GM18519 (cell line): ENCODE results near the gene GPR160.

Experiments
- ATAC-seq: cut with Tn5 transposase; IDR thresholded peaks from one replicate; pipeline ENCODE4 v1.9.1; 2021; ENCODE audit warnings: mild to moderate bottlenecking, moderate library complexity; ENCODE audit not compliant: unreplicated experiment, low FRiP score

The GPR160 gene

DNA sequence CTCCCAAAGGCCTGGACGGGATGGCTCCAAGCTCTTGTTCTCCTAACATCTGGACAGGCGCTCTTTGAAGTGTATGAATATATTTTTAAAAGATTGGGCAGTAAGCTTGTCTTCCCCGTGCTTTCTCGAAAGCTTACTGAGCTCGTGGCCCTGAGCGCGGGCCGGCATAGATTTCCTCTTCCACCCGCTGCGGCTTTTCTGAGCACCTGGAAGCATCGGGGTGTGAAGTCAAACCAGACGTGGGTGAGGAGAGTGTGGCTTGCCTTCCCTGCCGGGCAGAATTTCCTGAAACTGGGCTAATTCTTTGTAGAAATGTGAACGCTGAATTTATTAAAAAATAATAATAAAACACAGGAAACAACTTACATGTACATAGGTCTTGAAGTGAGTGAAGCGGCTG lies 25.9 kb downstream of the GPR160 start:
- no peak for ATAC-seq

DNA sequence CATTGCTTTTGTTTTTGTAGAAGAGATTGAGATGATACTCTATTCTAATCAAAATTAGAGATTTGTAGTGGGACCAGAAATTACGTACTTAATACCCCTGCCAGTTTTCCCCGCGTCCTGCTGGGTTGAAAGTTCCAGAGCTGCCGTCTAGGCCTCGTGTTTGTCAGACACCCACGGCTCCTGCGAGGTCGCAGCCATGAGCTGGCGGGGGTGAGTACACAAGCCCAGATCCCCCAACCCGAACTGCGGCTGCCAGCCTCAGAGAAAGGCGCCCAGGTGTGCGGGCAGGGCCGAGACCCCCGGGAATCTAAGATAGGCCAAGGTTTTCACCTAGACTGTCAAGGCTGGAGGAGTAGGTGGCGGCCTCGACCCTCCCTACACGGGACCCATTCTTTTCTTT lies 26.3 kb downstream of the GPR160 start:
- no peak for ATAC-seq

DNA sequence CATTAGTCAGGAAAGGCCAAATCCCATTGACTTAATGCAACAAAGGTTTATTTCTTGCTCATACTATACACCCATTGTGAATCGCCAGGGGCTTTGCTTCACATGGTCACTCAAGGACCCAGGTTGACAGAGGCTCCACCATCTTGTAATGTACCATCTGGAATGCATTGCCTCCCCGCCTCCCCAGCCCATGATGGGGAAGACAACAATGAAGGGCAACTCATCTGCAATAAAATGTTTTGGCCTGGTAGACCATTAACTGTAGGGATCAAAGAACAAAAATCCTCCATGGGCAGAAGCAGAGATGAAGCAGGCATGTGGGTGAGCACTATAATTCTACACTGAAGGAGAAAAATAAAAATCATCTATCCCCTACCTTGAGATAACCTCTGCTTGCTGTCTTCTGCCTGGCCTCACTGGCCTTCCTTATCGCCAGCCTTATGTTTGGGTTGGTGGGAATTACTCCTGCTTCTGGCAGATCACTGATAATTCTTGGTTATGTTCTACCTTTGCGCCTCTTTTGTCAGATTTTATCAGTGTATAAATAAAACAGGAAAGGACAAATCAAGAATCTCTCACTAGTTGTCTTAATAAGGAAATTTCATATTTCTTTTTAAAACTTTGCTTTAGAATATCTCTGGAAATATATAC lies 37.8 kb downstream of the GPR160 start:
- no peak for ATAC-seq

DNA sequence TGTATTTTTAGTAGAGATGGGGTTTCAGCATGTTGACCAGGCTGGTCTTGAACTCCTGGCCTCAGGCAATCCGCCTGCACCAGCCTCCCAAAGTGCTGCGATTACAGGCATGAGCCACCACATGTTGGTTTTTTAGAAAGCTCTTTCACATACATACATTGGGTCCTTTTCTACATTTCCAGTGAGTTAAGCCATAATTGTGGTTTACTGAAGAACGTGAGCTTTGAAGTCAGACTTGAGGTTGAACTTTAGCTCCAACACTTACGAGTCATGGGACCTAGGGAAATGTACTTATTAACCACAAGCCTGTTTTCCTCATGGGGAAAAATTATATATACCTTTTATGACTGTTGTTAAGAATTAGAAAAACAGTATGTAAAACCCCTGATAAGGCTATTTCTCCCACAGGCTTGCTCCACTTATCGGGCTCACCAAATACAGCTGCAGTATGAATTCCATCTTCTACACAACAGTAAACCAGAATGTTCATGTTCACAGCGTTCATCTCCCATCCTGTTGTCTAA lies 39.0 kb downstream of the GPR160 start:
- no peak for ATAC-seq

DNA sequence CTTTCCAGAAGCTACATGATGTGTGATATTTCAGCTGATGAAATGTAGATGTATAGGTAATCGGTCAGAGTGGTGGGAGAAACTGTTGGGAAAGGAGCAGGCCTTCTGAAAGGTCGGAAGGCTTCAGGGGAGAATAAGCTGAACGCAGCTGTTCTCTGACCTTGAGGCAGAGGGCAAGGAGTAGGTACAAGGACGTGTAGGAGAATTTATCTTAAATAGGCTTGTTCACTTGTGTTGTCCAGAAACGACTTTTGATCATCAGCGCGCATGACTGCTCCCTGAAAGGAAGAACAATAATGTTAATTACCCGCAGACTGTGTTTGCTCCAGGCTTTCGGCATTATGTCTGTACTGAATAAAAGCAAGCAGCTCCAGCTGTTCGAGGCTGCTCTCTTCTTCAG lies 39.6 kb downstream of the GPR160 start:
- no peak for ATAC-seq

DNA sequence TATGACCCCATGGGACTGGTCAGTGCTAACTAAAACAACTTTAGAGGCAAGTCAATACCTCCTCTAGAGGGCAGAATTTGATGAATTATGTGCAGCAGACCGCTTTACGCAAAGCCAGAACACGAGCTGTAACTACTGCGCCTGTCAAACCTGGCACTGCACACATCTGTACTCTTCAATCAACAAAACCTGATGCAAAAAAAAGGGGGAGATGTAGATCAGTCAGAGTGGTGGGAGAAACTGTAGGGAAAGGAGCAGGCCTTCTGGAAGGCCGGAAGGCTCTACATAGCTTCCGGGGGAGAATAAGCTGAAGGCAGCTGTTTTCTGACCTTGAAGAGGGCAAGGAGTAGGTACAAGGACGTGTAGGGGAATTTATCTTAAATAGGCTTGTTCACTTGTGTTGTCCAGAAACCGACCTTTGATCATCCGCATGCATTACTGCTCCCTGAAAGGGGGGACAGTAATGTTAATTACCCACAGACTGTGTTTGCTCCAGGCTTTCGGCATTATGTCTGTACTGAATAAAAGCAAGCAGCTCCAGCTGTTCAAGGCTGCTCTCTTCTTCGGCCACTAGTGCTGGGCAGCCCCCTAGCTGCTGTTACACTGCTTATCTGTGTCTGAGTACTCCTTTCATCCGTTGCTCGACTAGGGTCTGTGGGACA lies 41.0 kb downstream of the GPR160 start:
- ATAC-seq: no peak

DNA sequence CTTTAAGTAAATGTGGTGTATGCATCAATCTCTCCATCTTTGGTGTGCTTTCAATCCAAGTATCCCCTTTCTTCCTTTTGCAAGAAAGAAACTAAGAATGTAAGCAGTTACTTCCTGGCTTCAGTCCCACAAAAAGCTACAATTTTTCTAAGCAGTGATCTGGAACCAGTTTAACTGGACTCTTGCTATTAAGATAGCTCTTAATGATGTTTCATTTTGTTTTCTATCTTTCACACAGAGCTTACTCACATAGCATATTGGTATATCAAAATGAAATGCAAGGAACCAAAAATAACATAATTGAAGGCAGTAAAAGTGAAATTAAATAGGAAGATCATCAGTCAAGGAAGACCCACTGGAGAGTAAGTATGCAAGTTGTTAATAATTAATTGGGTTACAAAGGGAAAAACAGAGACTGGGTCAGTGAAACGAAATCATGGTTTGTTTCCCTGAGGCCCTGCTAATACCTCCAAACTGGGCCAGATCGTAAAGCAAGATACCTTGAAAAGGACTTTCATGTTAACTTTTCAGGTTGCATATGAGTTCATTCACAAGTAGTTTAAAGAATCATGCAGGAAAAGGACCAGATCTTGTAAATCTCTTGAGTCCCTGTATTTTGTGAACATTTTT lies 41.9 kb downstream of the GPR160 start:
- ATAC-seq: no peak

DNA sequence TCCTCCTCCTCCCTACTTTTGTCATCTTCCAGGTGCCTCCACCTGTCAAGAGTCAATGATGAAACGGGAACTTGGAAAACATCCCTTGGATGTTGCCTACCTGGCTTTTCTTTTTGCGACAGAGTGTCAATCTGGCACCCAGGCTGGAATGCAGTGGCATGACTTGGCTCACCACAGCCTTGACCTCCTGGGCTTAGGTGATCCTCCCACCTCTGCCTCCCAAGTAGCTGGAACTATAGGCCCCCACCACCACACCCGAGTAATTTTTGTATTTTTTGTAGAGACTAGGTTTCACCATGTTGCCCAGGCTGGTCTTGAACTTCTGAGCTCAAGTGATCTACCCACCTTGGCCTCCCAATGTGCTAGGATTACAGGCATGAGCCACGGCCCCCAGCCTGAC lies 42.8 kb downstream of the GPR160 start:
- ATAC-seq: no peak

DNA sequence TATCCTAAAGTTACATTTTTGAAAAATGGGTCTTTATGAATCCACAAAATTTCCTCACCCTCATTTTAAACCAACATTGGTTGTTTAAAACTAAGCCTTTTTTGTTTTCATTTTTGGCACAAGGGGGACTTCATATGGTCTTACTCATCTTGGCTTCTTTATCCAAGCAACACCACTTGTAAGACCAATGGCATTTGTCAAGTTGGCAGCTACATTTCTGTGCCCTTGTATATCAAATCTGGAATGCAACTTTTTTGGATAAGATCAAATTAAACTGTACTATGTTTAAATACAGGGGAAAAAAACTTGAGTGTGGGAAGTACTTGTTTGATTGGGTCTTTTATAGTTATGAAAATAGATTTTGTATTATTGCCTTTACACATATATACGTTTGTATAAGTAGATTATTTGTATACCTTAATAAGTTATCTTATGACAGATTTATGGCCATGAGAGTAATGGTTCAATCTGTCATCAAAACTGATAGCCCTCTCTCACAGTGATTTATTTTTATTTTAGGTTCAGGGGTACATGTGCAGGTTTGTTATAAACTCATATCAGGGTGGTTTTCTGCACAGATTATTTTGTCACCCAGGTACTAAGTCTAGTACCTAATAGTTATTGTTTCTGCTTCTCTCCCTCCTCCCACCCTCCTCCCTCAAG lies 43.4 kb downstream of the GPR160 start:
- no peak for ATAC-seq

DNA sequence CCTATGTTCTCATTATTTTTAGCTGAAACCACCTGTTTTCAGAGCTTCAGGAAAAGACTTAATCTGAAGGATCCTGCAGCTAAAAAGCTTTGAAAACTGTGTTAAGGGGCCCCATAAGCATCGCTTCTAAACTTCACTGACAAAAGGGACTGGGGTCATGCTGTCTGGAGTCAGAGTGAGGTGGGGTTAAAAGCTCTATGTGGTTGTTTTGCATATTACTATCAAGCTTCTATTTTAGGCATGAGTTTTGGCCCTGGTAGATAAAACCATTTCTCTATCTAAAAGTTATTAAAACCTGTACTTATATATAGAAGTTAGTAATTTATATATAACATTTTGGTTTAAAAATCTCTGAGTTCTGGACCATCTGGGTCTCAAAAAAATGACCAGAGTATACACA lies 45.5 kb downstream of the GPR160 start:
- ATAC-seq: no peak

DNA sequence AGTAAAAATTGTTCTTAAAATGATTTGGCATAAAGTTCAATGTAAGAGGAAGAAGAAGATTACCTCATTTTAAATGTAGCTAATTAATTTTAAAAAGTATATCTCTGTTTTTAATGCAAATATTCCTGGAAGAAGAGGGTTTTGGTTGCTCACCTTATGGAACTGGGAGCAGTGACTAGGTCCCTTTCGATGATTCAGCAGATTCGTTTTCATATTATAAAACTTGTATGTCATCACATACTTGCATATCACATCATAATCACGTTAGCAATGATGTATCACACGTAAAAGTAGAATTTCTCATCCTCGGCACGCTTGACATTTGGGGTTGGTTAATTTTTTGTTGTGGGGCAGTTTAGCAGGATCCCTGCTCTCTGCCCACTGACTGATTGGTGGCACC lies 47.6 kb downstream of the GPR160 start:
- no peak for ATAC-seq

DNA sequence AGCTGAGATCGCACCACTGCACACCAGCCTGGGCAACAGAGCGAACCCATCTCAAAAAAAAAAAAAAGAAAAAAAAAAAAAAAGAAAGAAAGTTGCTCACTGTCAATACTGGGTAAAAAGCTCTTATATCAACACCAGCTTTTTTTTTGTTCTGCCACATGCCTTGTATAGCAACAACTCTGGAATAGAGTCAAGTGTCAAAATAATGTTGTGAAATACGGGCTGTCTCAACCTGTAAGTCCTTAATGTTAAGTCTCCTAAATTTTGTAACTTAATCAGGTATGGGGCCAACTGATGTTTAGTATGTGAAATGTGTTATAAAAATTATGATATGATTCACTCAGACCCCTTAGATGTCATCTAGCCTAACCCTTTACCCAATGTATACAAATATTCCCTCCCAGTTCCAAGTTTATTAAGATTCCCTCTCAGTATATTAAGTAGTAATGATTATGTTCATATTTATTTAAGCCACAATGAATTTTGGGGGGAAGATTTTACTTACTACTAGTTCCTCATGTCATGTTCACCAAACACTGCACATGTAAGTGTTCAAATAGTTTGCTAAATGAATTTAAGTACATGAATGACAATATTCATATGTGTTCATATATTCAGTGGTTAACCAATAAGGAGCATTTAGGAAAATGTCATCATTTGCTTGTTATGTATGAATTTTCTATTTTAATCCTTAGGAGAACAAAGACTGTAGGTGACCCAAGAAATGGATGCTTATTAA lies 52.2 kb downstream of the GPR160 start:
- ATAC-seq: no peak

DNA sequence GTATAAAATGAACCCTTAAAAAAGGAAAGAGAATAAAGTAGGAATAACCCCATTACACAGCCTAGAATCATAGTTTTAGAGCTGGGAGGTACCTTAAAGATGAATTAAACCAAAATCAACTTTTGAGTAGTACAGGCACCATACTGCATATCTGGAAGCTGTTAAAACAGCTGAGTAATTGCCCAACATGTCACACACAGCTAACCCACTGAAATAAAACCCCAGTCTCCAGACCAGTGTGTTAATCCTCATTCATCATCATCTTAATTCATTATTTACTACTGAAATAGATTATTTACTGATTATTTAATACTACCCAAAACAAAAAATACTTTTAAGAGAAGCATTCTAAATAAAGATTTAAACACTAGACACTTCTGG lies 52.8 kb downstream of the GPR160 start:
- no peak for ATAC-seq

DNA sequence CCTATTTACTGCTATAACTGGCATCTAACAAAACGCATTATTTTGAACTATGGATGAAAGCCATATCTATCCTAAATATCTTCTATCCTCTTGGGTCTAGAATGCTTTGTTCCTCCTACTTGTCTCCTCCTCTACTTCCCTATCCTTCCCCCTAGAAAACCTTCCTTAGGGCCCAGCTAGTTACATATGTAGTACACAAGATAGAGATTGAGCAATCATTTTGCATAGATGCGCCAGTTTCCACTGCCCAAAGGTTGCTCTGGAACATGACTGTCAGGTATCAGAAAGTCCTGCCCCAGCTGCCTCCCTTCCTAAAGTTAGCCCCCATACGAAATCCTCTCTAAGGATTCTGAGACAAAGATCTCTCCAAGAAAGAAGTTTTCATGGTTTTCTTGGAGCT lies 55.1 kb downstream of the GPR160 start:
- no peak for ATAC-seq

DNA sequence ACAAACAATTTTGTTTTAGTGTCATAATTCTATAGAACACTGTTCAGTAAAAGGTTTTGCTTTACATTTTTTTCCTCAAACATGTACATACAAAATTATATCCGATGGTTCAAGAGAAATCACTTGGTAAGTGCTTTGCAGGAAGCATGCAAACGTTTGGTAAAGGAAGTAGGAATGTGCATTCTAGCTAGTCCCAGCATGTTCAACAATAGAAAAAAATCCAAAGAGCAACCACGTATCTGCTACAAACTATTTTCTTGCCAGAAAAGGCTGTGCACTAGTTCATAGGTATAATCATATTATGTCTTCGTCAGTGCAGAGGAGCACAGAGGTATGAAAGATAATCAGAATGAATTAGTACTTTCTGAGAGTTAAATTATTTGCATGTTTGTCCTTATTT lies 58.0 kb downstream of the GPR160 start:
- no peak for ATAC-seq

DNA sequence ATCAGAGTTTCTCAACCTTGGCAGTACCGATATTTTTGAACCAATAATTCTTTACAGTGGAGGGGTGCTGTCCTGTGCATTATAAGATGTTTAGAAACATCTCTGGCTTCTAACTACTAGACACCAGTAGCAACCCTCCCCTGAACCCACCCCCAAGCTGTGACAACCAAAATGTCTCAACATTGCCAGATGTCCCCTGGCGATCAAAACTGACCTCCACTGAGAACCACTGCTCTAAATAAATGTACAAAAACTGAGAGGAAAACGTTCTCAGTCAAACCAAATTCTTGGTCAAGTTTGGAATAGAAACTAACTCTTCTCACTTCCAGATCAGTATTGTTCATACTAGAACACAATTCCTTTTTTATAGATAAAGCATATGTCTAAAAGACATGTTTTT lies 58.5 kb downstream of the GPR160 start:
- no peak for ATAC-seq

DNA sequence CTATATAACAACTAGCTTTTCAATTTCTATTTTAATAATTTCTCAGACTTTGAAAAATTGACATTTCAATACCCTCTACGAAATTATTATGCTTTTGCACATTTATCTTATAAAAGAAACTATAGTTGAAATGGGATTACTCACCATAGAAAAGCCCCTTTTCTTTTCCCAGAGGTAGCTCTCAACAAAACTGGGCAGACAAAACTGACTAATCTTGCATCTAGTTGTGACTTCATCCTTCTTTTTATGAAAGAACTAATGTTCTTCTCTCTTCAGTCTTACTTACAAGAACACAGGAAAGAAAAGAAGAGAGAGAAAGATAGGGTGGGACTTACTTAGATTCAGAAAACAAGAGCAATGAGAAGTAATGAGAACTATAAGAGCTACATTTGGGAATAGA lies 61.0 kb downstream of the GPR160 start:
- ATAC-seq: no peak

DNA sequence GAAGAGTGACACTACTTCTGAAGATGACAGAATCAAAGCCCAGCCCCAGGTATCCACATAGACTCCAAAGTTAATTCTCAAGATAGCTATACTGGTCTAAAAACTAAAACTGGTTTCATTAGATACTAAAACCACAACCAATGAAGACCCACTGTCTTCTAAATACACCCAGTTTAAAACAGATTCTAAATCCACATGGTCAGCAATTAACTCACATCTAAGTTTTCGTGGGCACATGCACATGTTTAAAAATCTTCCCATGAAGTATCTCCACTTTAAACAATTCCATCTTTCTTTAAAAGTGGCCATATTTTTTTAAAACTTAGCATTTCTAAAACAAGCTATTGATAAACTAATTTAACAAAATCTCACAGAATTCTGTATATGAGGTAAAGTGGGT lies 63.1 kb downstream of the GPR160 start:
- no peak for ATAC-seq

DNA sequence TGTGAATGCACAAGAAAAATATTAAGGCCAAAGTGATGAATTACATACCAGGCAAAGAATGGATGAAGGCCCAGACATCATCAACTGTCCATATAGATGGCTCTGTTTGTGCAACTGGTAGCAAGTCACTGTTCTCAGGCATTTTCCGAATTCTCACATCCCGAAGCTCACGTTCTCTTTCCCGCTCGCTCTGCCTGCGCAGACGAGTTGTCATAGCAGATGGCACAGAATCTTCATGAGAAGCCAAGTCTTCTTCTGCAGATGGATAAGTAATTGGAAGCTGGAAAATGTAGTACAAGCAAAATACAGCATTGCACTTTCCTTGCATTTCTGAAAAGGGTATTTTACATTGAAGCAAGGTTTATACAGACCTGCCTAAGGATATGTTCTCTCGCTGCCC lies 64.6 kb downstream of the GPR160 start:
- ATAC-seq: no peak

DNA sequence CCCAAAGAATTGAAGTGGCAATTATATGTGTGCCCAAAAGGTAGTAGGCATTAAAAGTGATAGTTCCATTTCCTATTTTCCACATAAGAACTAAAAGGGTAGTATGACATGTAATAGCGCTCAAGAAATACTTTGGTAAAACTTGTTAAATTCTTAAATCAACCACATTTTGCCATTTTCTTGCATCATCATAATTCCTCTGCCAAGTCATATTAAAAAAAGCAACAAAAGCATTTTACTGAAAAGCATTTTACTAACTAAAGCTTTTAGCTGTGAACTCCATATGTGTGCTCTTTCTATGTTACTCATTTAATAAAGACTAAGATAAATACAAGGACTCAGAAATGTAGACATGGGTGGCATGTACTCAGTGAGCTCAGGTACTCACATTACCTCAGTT lies 70.1 kb downstream of the GPR160 start:
- ATAC-seq: no peak

DNA sequence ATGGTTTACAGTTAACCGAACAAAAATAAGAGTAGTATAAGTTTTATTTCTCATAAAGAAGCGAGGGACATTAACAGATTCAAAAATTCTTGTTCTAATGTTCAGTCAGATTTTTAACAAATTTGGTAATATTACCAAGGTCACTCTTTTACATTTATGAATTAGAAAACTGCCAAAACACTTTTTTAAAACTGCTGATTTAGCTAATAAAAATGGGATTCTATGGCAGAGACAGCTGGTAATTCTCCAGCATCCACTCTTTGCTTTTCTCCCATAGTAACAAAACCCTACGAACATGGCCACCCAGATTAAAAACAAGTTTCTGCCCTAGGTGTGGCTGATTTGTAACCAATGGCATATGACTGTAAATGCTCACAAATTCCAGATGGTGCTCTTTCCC lies 71.2 kb downstream of the GPR160 start:
- ATAC-seq: no peak
